GM12878 (cell line): ENCODE data around the gene RARB. TPM values are rescaled to one million over a fixed set of nuclear protein-coding genes. Genes with fewer than 3 reads are reported as not detected.

Experiments
- ATAC-seq: fragments of 200-7000 bp; cut with Tn5 transposase; 3 replicates; pipeline ENCODE4 v1.9.1; 2020; ENCODE audit warnings: mild to moderate bottlenecking, moderate library complexity
- BruUV-seq: library from RNA; stranded (reverse); fragments of 400-500 nt; replicated peaks from 2 replicates; lab custom pipeline; 2021; lab: Mats Ljungman, UMichigan
- CTCF ChIA-PET: fragments of 300-600 bp; sonication (Branson Sonifier 250); formaldehyde crosslinking; extraction: SDS; loops from one replicate; lab custom pipeline; 2021; ENCODE audit warnings: inconsistent platforms; lab: Yijun Ruan, JAX
- POLR2A ChIA-PET: fragments of 350-600 bp; formaldehyde crosslinking; extraction: SDS; loops from one replicate; lab custom pipeline; 2021; ENCODE audit warnings: inconsistent platforms; lab: Charles Lee
- RAD21 ChIA-PET: fragments of 300-600 bp; sonication (Branson Sonifier 250); formaldehyde crosslinking; loops from one replicate; lab custom pipeline; 2023; ENCODE audit warnings: antibody characterized with exemption; ENCODE audit not compliant: unreplicated experiment; lab: Charles Lee
- SMC1A ChIA-PET: fragments of 300-600 bp; sonication (Branson Sonifier 250); formaldehyde crosslinking; loops from one replicate; lab custom pipeline; 2023; ENCODE audit not compliant: unreplicated experiment, uncharacterized antibody; lab: Charles Lee
- DNase-seq: peaks from one replicate; pipeline ENCODE4 v3.0.0-alpha.2; 2011; ENCODE audit warnings: low read depth, low spot score
- FAIRE-seq: peaks from 3 replicates; lab custom pipeline; 2011; peaks lifted over from hg19 to GRCh38; lab: Jason Lieb, UNC
- H2AFZ ChIP-seq: 2 replicates; pipeline ENCODE4 v1.6.0; 2011; ENCODE audit warnings: low read depth, low read length, control low read depth; ENCODE audit not compliant: control insufficient read depth
- H3K27ac ChIP-seq: 2 replicates; pipeline ENCODE4 v1.5.1; 2011; ENCODE audit warnings: control low read depth; ENCODE audit not compliant: control insufficient read depth, insufficient read depth
- H3K27me3 ChIP-seq, 2 experiments: replicated peaks in 1 of 2; 2 replicates each; pipeline versions ENCODE4 v1.6.0 to v1.6.1; 2011; ENCODE audit warnings: low read length in 1 of 2; ENCODE audit not compliant: control insufficient read depth in 2 of 2, insufficient read depth in 2 of 2
- H3K36me3 ChIP-seq, 2 experiments: 2 replicates each; pipeline ENCODE4 v1.5.1; 2011; ENCODE audit warnings: low read length in 1 of 2; ENCODE audit not compliant: control insufficient read depth in 2 of 2, insufficient read depth in 2 of 2
- H3K4me1 ChIP-seq: 2 replicates; pipeline ENCODE4 v1.6.1; 2011; ENCODE audit warnings: mild to moderate bottlenecking, low read length, moderate library complexity, mixed read lengths; ENCODE audit not compliant: control insufficient read depth, insufficient read depth
- H3K4me2 ChIP-seq: 2 replicates; pipeline ENCODE4 v1.6.0; 2011; ENCODE audit warnings: control low read depth; ENCODE audit not compliant: control insufficient read depth, insufficient read depth
- H3K4me3 ChIP-seq: fragments of 200-600 bp; sonication (generic); 2 replicates; pipeline ENCODE4 v1.5.1; 2016
- H3K79me2 ChIP-seq: 2 replicates; pipeline ENCODE4 v1.6.0; 2011; ENCODE audit warnings: low read length; ENCODE audit not compliant: control insufficient read depth, insufficient read depth
- H3K9ac ChIP-seq: 2 replicates; pipeline ENCODE4 v1.8.0; 2011; ENCODE audit warnings: low read length, control low read depth, mixed read lengths; ENCODE audit not compliant: control insufficient read depth, insufficient read depth
- H3K9me3 ChIP-seq: replicated peaks from 3 replicates; pipeline ENCODE4 v1.5.1; 2011; ENCODE audit warnings: mild to moderate bottlenecking, low read length; ENCODE audit not compliant: control insufficient read depth, insufficient read depth
- H4K20me1 ChIP-seq: 2 replicates; pipeline ENCODE4 v1.6.0; 2011; ENCODE audit not compliant: control insufficient read depth, insufficient read depth
- ATF7 ChIP-seq: fragments of 450-650 bp; IDR thresholded peaks from 2 replicates; pipeline ENCODE4 v1.6.1; 2016; ENCODE audit warnings: low read depth, mild to moderate bottlenecking
- CHD1 ChIP-seq: IDR thresholded peaks from 2 replicates; pipeline ENCODE4 v1.6.1; 2012; ENCODE audit warnings: low read depth, low read length, improper control_type of control experiment
- CREM ChIP-seq: IDR thresholded peaks from 2 replicates; pipeline ENCODE4 v1.6.1; 2014; ENCODE audit warnings: antibody characterized with exemption, low read depth
- FOXK2 ChIP-seq: fragments of 450-650 bp; IDR thresholded peaks from 2 replicates; pipeline ENCODE4 v1.6.1; 2017; ENCODE audit warnings: mild to moderate bottlenecking, moderate library complexity
- GATAD2B ChIP-seq: fragments of 450-650 bp; conservative IDR thresholded peaks from 2 replicates; pipeline ENCODE4 v1.6.1; 2017; ENCODE audit warnings: low read depth, mild to moderate bottlenecking, moderate library complexity
- HSF1 ChIP-seq: fragments of 150-350 bp; IDR thresholded peaks from 2 replicates; pipeline ENCODE4 v1.6.1; 2014; ENCODE audit warnings: mild to moderate bottlenecking, low read depth, low read length
- KDM1A ChIP-seq: fragments of 200-600 bp; sonication (generic); IDR thresholded peaks from 2 replicates; pipeline ENCODE4 v1.6.1; 2016; ENCODE audit warnings: borderline replicate concordance
- MEF2A ChIP-seq: IDR thresholded peaks from 2 replicates; pipeline ENCODE4 v1.6.1; 2011; ENCODE audit warnings: low read depth, mild to moderate bottlenecking, low read length, moderate library complexity; ENCODE audit not compliant: insufficient read depth
- NFIC ChIP-seq: IDR thresholded peaks from 2 replicates; pipeline ENCODE4 v1.6.1; 2012; ENCODE audit warnings: low read depth, mild to moderate bottlenecking, inconsistent platforms, low read length, moderate library complexity
- NFYA ChIP-seq: IDR thresholded peaks from 2 replicates; pipeline ENCODE4 v1.6.1; 2011; ENCODE audit warnings: low read depth, mild to moderate bottlenecking, low read length, improper control_type of control experiment, borderline replicate concordance
- POLR2AphosphoS2 ChIP-seq: IDR thresholded peaks from 2 replicates; pipeline ENCODE4 v1.6.1; 2011; ENCODE audit warnings: low read depth, mild to moderate bottlenecking, low read length, improper control_type of control experiment, moderate library complexity
- RCOR1 ChIP-seq: conservative IDR thresholded peaks from 2 replicates; pipeline ENCODE4 v1.6.1; 2012; ENCODE audit warnings: low read depth, low read length, improper control_type of control experiment
- SMARCA5 ChIP-seq: fragments of 450-650 bp; IDR thresholded peaks from 2 replicates; pipeline ENCODE4 v1.6.1; 2017; ENCODE audit warnings: mild to moderate bottlenecking
- SREBF2 ChIP-seq: IDR thresholded peaks from 2 replicates; pipeline ENCODE4 v1.6.1; 2012; ENCODE audit warnings: mild to moderate bottlenecking, low read length
- WGBS: methylation state at CpG from one replicate; pipeline ENCODE4 v1.1.6; 2016; ENCODE audit warnings: low lambda C conversion rate; ENCODE audit not compliant: insufficient replicate concordance, insufficient coverage; ENCODE audit errors: missing lambda C conversion rate; 5-methylcytosine and 5-hydroxymethylcytosine counted together
- in situ Hi-C: fragments of 300-500 bp; cut with MboI; formaldehyde crosslinking; loops from 9 replicates; pipeline ENCODE4 v1.14.3; 2018; ENCODE audit warnings: mixed read lengths
- intact Hi-C: fragments of 100-400 bp; cut with micrococcal nuclease; formaldehyde crosslinking; loops from one replicate; pipeline ENCODE4 v1.14.2; 2022; ENCODE audit not compliant: unreplicated experiment
- polyA plus RNA-seq, 11 experiments: library from polyadenylated mRNA; depleted of rRNA in 4 of 11; unstranded in 6 of 11; stranded (reverse) in 5 of 11; fragments of >200 nt; fragmentation: Nextera tagmentation in 4 of 11; fragmentation: Illumina TruSeq in 1 of 11; extraction: Ambion mirVana in 4 of 11; extraction: Trizol in 1 of 11; gene quantifications; 1 replicate in 1 of 11; 2 replicates in 10 of 11; pipeline versions ENCODE4 v1.2.1 to v1.2.3, GENCODE V29; 2011 to 2016; ENCODE audit warnings: inconsistent platforms in 2 of 11, missing spikeins in 2 of 11, low read depth in 1 of 11
- total RNA-seq, 4 experiments: library from RNA; depleted of rRNA in 3 of 4; stranded (reverse); fragments of >200 nt in 3 of 4; fragmentation: Illumina TruSeq in 1 of 4; extraction: Trizol in 1 of 4; gene quantifications; 2 replicates each; pipeline versions ENCODE4 v1.2.1 to v1.2.3, GENCODE V29; 2013 to 2021
- TF ChIP-seq, protein P1 (sequence below): IDR thresholded peaks from 2 replicates; pipeline ENCODE4 v1.6.1; 2012; ENCODE audit warnings: low read depth, low read length, improper control_type of control experiment

Gene RARB
- total and polyA plus RNA-seq, 10 of the 15 experiments (the other 5 are each of a cell fraction or from before 2014, with no cell fraction given) = 0.05 to 0.06 TPM; not detected in 8

GRCh38 chr3:25610779-25611178 is 182.7 kb downstream of the RARB start (continued):
- TF ChIP-seq GATAD2B (no peak), CHD1 (no peak), KDM1A (no peak), HSF1 (no peak), ATF7 (no peak), SMARCA5 (no peak), NFYA (no peak), MEF2A (no peak), NFIC (no peak)
- TF ChIP-seq, protein P1, sequence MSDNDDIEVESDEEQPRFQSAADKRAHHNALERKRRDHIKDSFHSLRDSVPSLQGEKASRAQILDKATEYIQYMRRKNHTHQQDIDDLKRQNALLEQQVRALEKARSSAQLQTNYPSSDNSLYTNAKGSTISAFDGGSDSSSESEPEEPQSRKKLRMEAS = no peak

DNA sequence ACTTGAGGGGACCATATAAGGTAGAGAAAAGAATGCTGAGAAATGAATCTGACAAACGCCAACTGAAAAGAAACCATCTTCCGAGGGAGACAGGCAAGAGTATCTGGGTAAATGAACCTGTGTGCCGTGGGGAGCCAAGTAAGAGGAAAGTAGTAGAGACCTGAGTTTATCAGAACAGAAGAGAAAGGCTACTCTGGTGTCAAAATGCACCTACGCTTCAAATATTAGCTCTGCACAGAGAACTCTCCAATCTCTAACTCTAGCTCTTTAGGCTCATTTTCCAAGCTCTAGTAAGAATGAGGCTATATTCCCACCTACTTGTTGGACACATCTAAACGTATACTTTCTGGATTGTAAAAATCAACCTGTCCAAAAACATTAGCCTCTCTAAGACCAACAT is 183.1 kb downstream of the RARB start:
- no peak overlapping the region for H3K4me3 ChIP-seq
- no peak for FAIRE-seq
- no peak for DNase-seq
- TF ChIP-seq CREM (no peak), SREBF2 (no peak), POLR2AphosphoS2 (no peak), FOXK2 (no peak), RCOR1 (no peak)
- H2AFZ ChIP-seq = no peak overlapping the region
- no peak for ATAC-seq
- no peaks in the 10 kb centered on the region for H4K20me1 ChIP-seq
- no peaks in the 10 kb centered on the region for H3K27me3 ChIP-seq
- peaks cover 0 to 21% of the 10 kb centered on the region in 2 experiments; a peak in 2 of 4 replicates for H3K36me3 ChIP-seq
- RAD21 ChIA-PET = no interaction called here
- no peaks in the 10 kb centered on the region for H3K79me2 ChIP-seq
- H3K4me2 ChIP-seq = no peak overlapping the region
- WGBS = 97% methylated on average over 5 of the region's 5 CpGs
- POLR2A ChIA-PET = no interaction called here
- H3K9ac ChIP-seq = no peak overlapping the region
- intact Hi-C loops = no loop called here
- SMC1A ChIA-PET = interaction anchor here (0.5 kb wide), 1 partner anchor 66 kb away, joined by 3 read pairs; no protein-coding TSS in a partner anchor
- no peak overlapping the region for H3K27ac ChIP-seq
- CTCF ChIA-PET = interaction anchor here (0.6 to 1.0 kb wide), 5 partner anchors 11 to 243 kb away, joined by 3 to 4 read pairs (median 3); no protein-coding TSS in a partner anchor
- in situ Hi-C loops = no loop called here
- no peaks in the 10 kb centered on the region for H3K9me3 ChIP-seq
- H3K4me1 ChIP-seq = no peaks in the 10 kb centered on the region
- no TSS peak for BruUV-seq
